ENCODE results near the gene BANP.
A peak's percentile ranks its signal among the peaks of the same experiment; 100 is the strongest.

Gene BANP

GRCh38 chr16:88070341-88070740 is 119.1 kb downstream of the BANP start:
- Histone ChIP-seq H4K8ac (ENCODE audit: low read depth, low read length) (no peak overlapping the region), H3K4me3 (ENCODE audit: low read length in 2 of 2) (no peak overlapping the region), H3K23ac (ENCODE audit: low read depth, low read length, poor library complexity) (no peak overlapping the region), H3K36me3 (replicated peaks in 1 of 2; ENCODE audit: control insufficient read depth in 2 of 2, insufficient read depth in 2 of 2, low read length in 2 of 2) (peaks cover 7 to 12% of the 10 kb centered on the region in 2 donors), H2BK12ac (ENCODE audit: low read length) (no peak overlapping the region), H2BK15ac (ENCODE audit: low read length) (no peak overlapping the region), H2BK120ac (ENCODE audit: low read depth, low read length) (no peak overlapping the region), H3K4me1 (ENCODE audit: control insufficient read depth in 2 of 2, insufficient read depth in 1 of 2, low read depth in 1 of 2, low read length in 2 of 2) (no peaks in the 10 kb centered on the region), H3K4me2 (ENCODE audit: insufficient read depth, low read length, poor library complexity, severe bottlenecking) (no peak overlapping the region), H3K18ac (ENCODE audit: low read length) (no peak overlapping the region), H3K79me1 (ENCODE audit: low read depth, low read length) (peaks cover 3% of the 10 kb centered on the region), H2AFZ (ENCODE audit: low read length) (no peak overlapping the region), H3K14ac (ENCODE audit: low read length) (no peak overlapping the region), H3K9me3 (replicated peaks in 1 of 2; ENCODE audit: control insufficient read depth in 2 of 2, insufficient read depth in 1 of 2, low read depth in 1 of 2, low read length in 2 of 2) (no peaks in the 10 kb centered on the region), H3K27ac (replicated peaks; ENCODE audit: low read length) (no peak overlapping the region), H2BK5ac (ENCODE audit: low read length) (no peak overlapping the region), H3K4ac (ENCODE audit: low read length) (no peak overlapping the region), H2AK5ac (ENCODE audit: low read depth, low read length) (no peak overlapping the region), H3K27me3 (ENCODE audit: control insufficient read depth in 3 of 3, insufficient read depth in 3 of 3, low read depth in 1 of 3, low read length in 3 of 3) (no peaks in the 10 kb centered on the region), H4K91ac (ENCODE audit: low read depth, low read length, poor library complexity) (no peak overlapping the region), H3K9ac (ENCODE audit: low read depth, low read length, poor library complexity) (no peak overlapping the region)
- WGBS, 2 donors (ENCODE audit: extremely low coverage in 2 of 2, insufficient read length in 2 of 2, insufficient replicate concordance in 1 of 2), result no CpG with 5 or more reads among the region's 12 CpGs
- DNase-seq (ENCODE audit: low spot score), result no peak

GRCh38 chr16:88070989-88071625 is 119.9 kb downstream of the BANP start:
- no peak overlapping the region for H2BK12ac ChIP-seq (ENCODE audit: low read length)
- no peaks in the 10 kb centered on the region for H3K4me1 ChIP-seq (ENCODE audit: control insufficient read depth in 2 of 2, insufficient read depth in 1 of 2, low read depth in 1 of 2, low read length in 2 of 2)
- H2BK15ac ChIP-seq (ENCODE audit: low read length), result no peak overlapping the region
- no peak overlapping the region for H3K4ac ChIP-seq (ENCODE audit: low read length)
- H3K27ac ChIP-seq (replicated peaks; ENCODE audit: low read length), result no peak overlapping the region
- peaks cover 3% of the 10 kb centered on the region for H3K79me1 ChIP-seq (ENCODE audit: low read depth, low read length)
- no peak overlapping the region for H4K8ac ChIP-seq (ENCODE audit: low read depth, low read length)
- H3K18ac ChIP-seq (ENCODE audit: low read length), result no peak overlapping the region
- no peak overlapping the region for H3K9ac ChIP-seq (ENCODE audit: low read depth, low read length, poor library complexity)
- no peak for DNase-seq (ENCODE audit: low spot score)
- no peak overlapping the region for H2AK5ac ChIP-seq (ENCODE audit: low read depth, low read length)
- no peak overlapping the region for H4K91ac ChIP-seq (ENCODE audit: low read depth, low read length, poor library complexity)
- H2BK5ac ChIP-seq (ENCODE audit: low read length), result no peak overlapping the region
- no peak overlapping the region for H2BK120ac ChIP-seq (ENCODE audit: low read depth, low read length)
- H3K23ac ChIP-seq (ENCODE audit: low read depth, low read length, poor library complexity), result no peak overlapping the region
- no peak overlapping the region for H3K4me2 ChIP-seq (ENCODE audit: insufficient read depth, low read length, poor library complexity, severe bottlenecking)
- H3K36me3 ChIP-seq (replicated peaks in 1 of 2; ENCODE audit: control insufficient read depth in 2 of 2, insufficient read depth in 2 of 2, low read length in 2 of 2), result peaks cover 7 to 12% of the 10 kb centered on the region in 2 donors
- no peak overlapping the region for H3K4me3 ChIP-seq (ENCODE audit: low read length in 2 of 2)
- no peaks in the 10 kb centered on the region for H3K27me3 ChIP-seq (ENCODE audit: control insufficient read depth in 3 of 3, insufficient read depth in 3 of 3, low read depth in 1 of 3, low read length in 3 of 3)
- H3K14ac ChIP-seq (ENCODE audit: low read length), result no peak overlapping the region
- no peaks in the 10 kb centered on the region for H3K9me3 ChIP-seq (replicated peaks in 1 of 2; ENCODE audit: control insufficient read depth in 2 of 2, insufficient read depth in 1 of 2, low read depth in 1 of 2, low read length in 2 of 2)
- WGBS, 2 donors (ENCODE audit: extremely low coverage in 2 of 2, insufficient read length in 2 of 2, insufficient replicate concordance in 1 of 2), result no CpG with 5 or more reads among the region's 23 CpGs
- H2AFZ ChIP-seq (ENCODE audit: low read length), result no peak overlapping the region

GRCh38 chr16:88071908-88072307 is 120.7 kb downstream of the BANP start:
- no CpG with 5 or more reads among the region's 33 CpGs for WGBS, 2 donors (ENCODE audit: extremely low coverage in 2 of 2, insufficient read length in 2 of 2, insufficient replicate concordance in 1 of 2)
- no peaks in the 10 kb centered on the region for H3K4me1 ChIP-seq (ENCODE audit: control insufficient read depth in 2 of 2, insufficient read depth in 1 of 2, low read depth in 1 of 2, low read length in 2 of 2)

GRCh38 chr16:88072571-88073001 is 121.4 kb downstream of the BANP start:
- no CpG with 5 or more reads among the region's 23 CpGs for WGBS, 2 donors (ENCODE audit: extremely low coverage in 2 of 2, insufficient read length in 2 of 2, insufficient replicate concordance in 1 of 2)
- Histone ChIP-seq H2AFZ (ENCODE audit: low read length) (no peak overlapping the region), H3K4me3 (ENCODE audit: low read length in 2 of 2) (no peak overlapping the region), H3K27me3 (ENCODE audit: control insufficient read depth in 3 of 3, insufficient read depth in 3 of 3, low read depth in 1 of 3, low read length in 3 of 3) (no peaks in the 10 kb centered on the region), H2BK12ac (ENCODE audit: low read length) (no peak overlapping the region), H3K14ac (ENCODE audit: low read length) (no peak overlapping the region), H3K4ac (ENCODE audit: low read length) (no peak overlapping the region), H2BK5ac (ENCODE audit: low read length) (no peak overlapping the region), H3K18ac (ENCODE audit: low read length) (peak overlapping the region; percentile 8), H2BK120ac (ENCODE audit: low read depth, low read length) (no peak overlapping the region), H3K36me3 (replicated peaks in 1 of 2; ENCODE audit: control insufficient read depth in 2 of 2, insufficient read depth in 2 of 2, low read length in 2 of 2) (peaks cover 7 to 12% of the 10 kb centered on the region in 2 donors), H3K9ac (ENCODE audit: low read depth, low read length, poor library complexity) (no peak overlapping the region), H3K4me2 (ENCODE audit: insufficient read depth, low read length, poor library complexity, severe bottlenecking) (no peak overlapping the region), H2AK5ac (ENCODE audit: low read depth, low read length) (no peak overlapping the region), H2BK15ac (ENCODE audit: low read length) (no peak overlapping the region), H3K23ac (ENCODE audit: low read depth, low read length, poor library complexity) (peak overlapping the region; percentile 91), H3K9me3 (replicated peaks in 1 of 2; ENCODE audit: control insufficient read depth in 2 of 2, insufficient read depth in 1 of 2, low read depth in 1 of 2, low read length in 2 of 2) (no peaks in the 10 kb centered on the region), H3K27ac (replicated peaks; ENCODE audit: low read length) (no peak overlapping the region), H3K79me1 (ENCODE audit: low read depth, low read length) (peaks cover 7% of the 10 kb centered on the region), H3K4me1 (ENCODE audit: control insufficient read depth in 2 of 2, insufficient read depth in 1 of 2, low read depth in 1 of 2, low read length in 2 of 2) (no peaks in the 10 kb centered on the region), H4K8ac (ENCODE audit: low read depth, low read length) (no peak overlapping the region), H4K91ac (ENCODE audit: low read depth, low read length, poor library complexity) (no peak overlapping the region)
- DNase-seq (ENCODE audit: low spot score), result no peak

More at GRCh38 chr16:88071908-88072307, 120.7 kb downstream of the BANP start:
- Histone ChIP-seq H3K4ac (ENCODE audit: low read length) (no peak overlapping the region), H2BK5ac (ENCODE audit: low read length) (no peak overlapping the region), H3K4me2 (ENCODE audit: insufficient read depth, low read length, poor library complexity, severe bottlenecking) (no peak overlapping the region), H2BK15ac (ENCODE audit: low read length) (no peak overlapping the region), H4K8ac (ENCODE audit: low read depth, low read length) (no peak overlapping the region), H2BK12ac (ENCODE audit: low read length) (no peak overlapping the region), H2BK120ac (ENCODE audit: low read depth, low read length) (no peak overlapping the region), H2AK5ac (ENCODE audit: low read depth, low read length) (no peak overlapping the region), H3K23ac (ENCODE audit: low read depth, low read length, poor library complexity) (no peak overlapping the region), H3K9me3 (replicated peaks in 1 of 2; ENCODE audit: control insufficient read depth in 2 of 2, insufficient read depth in 1 of 2, low read depth in 1 of 2, low read length in 2 of 2) (no peaks in the 10 kb centered on the region), H3K79me1 (ENCODE audit: low read depth, low read length) (peaks cover 5% of the 10 kb centered on the region), H3K36me3 (replicated peaks in 1 of 2; ENCODE audit: control insufficient read depth in 2 of 2, insufficient read depth in 2 of 2, low read length in 2 of 2) (peaks cover 7 to 12% of the 10 kb centered on the region in 2 donors), H3K27me3 (ENCODE audit: control insufficient read depth in 3 of 3, insufficient read depth in 3 of 3, low read depth in 1 of 3, low read length in 3 of 3) (no peaks in the 10 kb centered on the region), H3K14ac (ENCODE audit: low read length) (no peak overlapping the region), H4K91ac (ENCODE audit: low read depth, low read length, poor library complexity) (no peak overlapping the region), H3K9ac (ENCODE audit: low read depth, low read length, poor library complexity) (no peak overlapping the region), H3K18ac (ENCODE audit: low read length) (peak overlapping the region; percentile 58), H2AFZ (ENCODE audit: low read length) (no peak overlapping the region), H3K27ac (replicated peaks; ENCODE audit: low read length) (no peak overlapping the region), H3K4me3 (ENCODE audit: low read length in 2 of 2) (no peak overlapping the region)
- no peak for DNase-seq (ENCODE audit: low spot score)

All from neuronal stem cell (in vitro differentiated cells).